GM23338 (cell line): ENCODE measurements around the gene FAM83C. TPM values are rescaled to one million over a fixed set of nuclear protein-coding genes. Genes with fewer than 3 reads are reported as not detected.

Source experiments
- ATAC-seq: fragments of 200-7000 bp; cut with Tn5 transposase; 3 replicates; pipeline ENCODE4 v1.9.1; 2020
- DNase-seq: peaks from one replicate; pipeline ENCODE4 v3.0.0-alpha.2; 2015; ENCODE audit warnings: low spot score
- H2AFZ ChIP-seq: fragments of 200-600 bp; sonication (generic); 2 replicates; pipeline ENCODE4 v1.8.0; 2016; ENCODE audit warnings: antibody characterized with exemption, mild to moderate bottlenecking, moderate library complexity
- H3F3A ChIP-seq: fragments of 200-600 bp; sonication (generic); replicated peaks from 2 replicates; pipeline ENCODE4 v1.8.0; 2017; ENCODE audit warnings: antibody characterized with exemption, mixed run types, low read depth
- H3K27ac ChIP-seq: fragments of 200-600 bp; sonication (generic); 2 replicates; pipeline ENCODE4 v1.6.1; 2016; ENCODE audit warnings: low read depth
- H3K27me3 ChIP-seq: fragments of 200-600 bp; sonication (generic); 2 replicates; pipeline ENCODE4 v1.8.0; 2016; ENCODE audit warnings: mild to moderate bottlenecking, mixed run types, moderate library complexity; ENCODE audit not compliant: insufficient read depth
- H3K36me3 ChIP-seq: fragments of 200-600 bp; sonication (generic); 2 replicates; pipeline ENCODE4 v1.8.0; 2016; ENCODE audit warnings: mild to moderate bottlenecking; ENCODE audit not compliant: insufficient read depth
- H3K4me1 ChIP-seq: fragments of 200-600 bp; sonication (generic); 2 replicates; pipeline ENCODE4 v1.8.0; 2016; ENCODE audit warnings: mild to moderate bottlenecking, moderate library complexity; ENCODE audit not compliant: insufficient read depth
- H3K4me2 ChIP-seq: fragments of 200-600 bp; sonication (generic); 2 replicates; pipeline ENCODE4 v1.7.1; 2017; ENCODE audit warnings: mixed run types
- H3K4me3 ChIP-seq: fragments of 200-600 bp; sonication (generic); 2 replicates; pipeline ENCODE4 v1.6.1; 2016; ENCODE audit warnings: mixed run types
- H3K79me2 ChIP-seq: fragments of 200-600 bp; sonication (generic); replicated peaks from 2 replicates; pipeline ENCODE4 v1.8.0; 2017; ENCODE audit warnings: mild to moderate bottlenecking; ENCODE audit not compliant: insufficient read depth
- H3K9me2 ChIP-seq: fragments of 200-600 bp; sonication (generic); 2 replicates; pipeline ENCODE4 v1.8.0; 2017; ENCODE audit not compliant: insufficient read depth
- H4K20me1 ChIP-seq: fragments of 200-600 bp; sonication (generic); replicated peaks from 2 replicates; pipeline ENCODE4 v1.8.0; 2017; ENCODE audit warnings: mild to moderate bottlenecking; ENCODE audit not compliant: insufficient read depth
- H3K27ac Mint-ChIP-seq: 2 replicates; pipeline ENCODE4 v1.8.0; 2020; ENCODE audit warnings: inconsistent platforms, mild to moderate bottlenecking, moderate library complexity, mixed read lengths
- H3K27me3 Mint-ChIP-seq: 3 replicates; pipeline ENCODE4 v1.8.0; 2022; ENCODE audit warnings: low read depth, mild to moderate bottlenecking, moderate library complexity, mixed read lengths, inconsistent platforms; ENCODE audit not compliant: insufficient read depth, poor library complexity
- H3K36me3 Mint-ChIP-seq: 3 replicates; pipeline ENCODE4 v1.8.0; 2021; ENCODE audit warnings: low read depth, mild to moderate bottlenecking, inconsistent platforms, moderate library complexity, mixed read lengths
- H3K4me1 Mint-ChIP-seq: 3 replicates; pipeline ENCODE4 v1.8.0; 2020; ENCODE audit warnings: mild to moderate bottlenecking, inconsistent platforms, mixed read lengths
- H3K4me3 Mint-ChIP-seq: 3 replicates; pipeline ENCODE4 v1.8.0; 2021; ENCODE audit warnings: moderate library complexity, mild to moderate bottlenecking, inconsistent platforms, mixed read lengths
- H3K9me3 Mint-ChIP-seq: 3 replicates; pipeline ENCODE4 v1.8.0; 2020; ENCODE audit warnings: moderate library complexity, mild to moderate bottlenecking, inconsistent platforms, mixed read lengths
- CREB1 ChIP-seq: fragments of 250-450 bp; sonication (Bioruptor Pico); IDR thresholded peaks from 2 replicates; pipeline ENCODE4 v1.5.0; 2020; ENCODE audit warnings: low read depth, mild to moderate bottlenecking, moderate library complexity
- EZH2 ChIP-seq: fragments of 200-600 bp; sonication (generic); IDR thresholded peaks from one replicate; pipeline ENCODE4 v1.8.0; 2017; ENCODE audit warnings: antibody characterized with exemption, mild to moderate bottlenecking, low read depth; ENCODE audit not compliant: unreplicated experiment
- EZH2phosphoT487 ChIP-seq: fragments of 200-600 bp; sonication (generic); IDR thresholded peaks from one replicate; pipeline ENCODE4 v1.8.1; 2018; ENCODE audit warnings: antibody characterized with exemption; ENCODE audit not compliant: unreplicated experiment
- JUNB ChIP-seq: IDR thresholded peaks from one replicate; pipeline ENCODE4 v1.6.1; 2016; ENCODE audit warnings: antibody characterized with exemption; ENCODE audit not compliant: unreplicated experiment
- NANOG ChIP-seq: IDR thresholded peaks from 2 replicates; pipeline ENCODE4 v1.6.1; 2016; ENCODE audit warnings: antibody characterized with exemption, borderline replicate concordance
- POLR2AphosphoS5 ChIP-seq: IDR thresholded peaks from 2 replicates; pipeline ENCODE4 v1.6.1; 2016; ENCODE audit warnings: antibody characterized with exemption, low read depth
- STAT1 ChIP-seq: IDR thresholded peaks from one replicate; pipeline ENCODE4 v1.6.1; 2016; ENCODE audit warnings: antibody characterized with exemption; ENCODE audit not compliant: unreplicated experiment
- ZNF114 ChIP-seq: fragments of 250-450 bp; sonication (Bioruptor Pico); IDR thresholded peaks from 2 replicates; pipeline ENCODE4 v1.5.0; 2020; ENCODE audit warnings: mild to moderate bottlenecking, moderate library complexity
- ZNF331 ChIP-seq: fragments of 250-450 bp; sonication (Bioruptor Pico); IDR thresholded peaks from 2 replicates; pipeline ENCODE4 v1.5.0; 2020; ENCODE audit warnings: low read depth, mild to moderate bottlenecking, moderate library complexity
- polyA plus RNA-seq: library from polyadenylated mRNA; unstranded; fragments of >200 nt; fragmentation: Nextera tagmentation; extraction: Ambion mirVana; gene quantifications from 2 replicates; pipeline ENCODE4 v1.2.1, GENCODE V29; 2016
- total RNA-seq: library from RNA; depleted of rRNA; stranded (reverse); fragments of >200 nt; shearing (Covaris generic); gene quantifications from 2 replicates; pipeline ENCODE4 v1.2.3, GENCODE V29; 2014
- TF ChIP-seq, protein P1 (sequence below), 2 experiments: fragments of 200-600 bp in 1 of 2; sonication (generic) in 1 of 2; conservative IDR thresholded peaks; 2 replicates each; pipeline versions ENCODE4 v1.5.1 to v1.6.1; 2016 to 2017; ENCODE audit warnings: antibody characterized with exemption in 2 of 2, low read depth in 2 of 2, mild to moderate bottlenecking in 2 of 2, moderate library complexity in 1 of 2
- TF ChIP-seq, protein P2 (sequence below): IDR thresholded peaks from one replicate; pipeline ENCODE4 v1.6.1; 2018; ENCODE audit warnings: antibody characterized with exemption; ENCODE audit not compliant: unreplicated experiment
- TF ChIP-seq, protein P3 (sequence below): IDR thresholded peaks from 2 replicates; pipeline ENCODE4 v1.6.1; 2016; ENCODE audit warnings: antibody characterized with exemption
- TF ChIP-seq, protein P4 (sequence below): fragments of 250-450 bp; sonication (Bioruptor Pico); IDR thresholded peaks from 2 replicates; pipeline ENCODE4 v1.5.0; 2020; ENCODE audit warnings: mild to moderate bottlenecking, moderate library complexity

FAM83C gene
- total and polyA plus RNA-seq, 2 experiments from 2014 or later = 0.10 TPM; not detected in 1

DNA sequence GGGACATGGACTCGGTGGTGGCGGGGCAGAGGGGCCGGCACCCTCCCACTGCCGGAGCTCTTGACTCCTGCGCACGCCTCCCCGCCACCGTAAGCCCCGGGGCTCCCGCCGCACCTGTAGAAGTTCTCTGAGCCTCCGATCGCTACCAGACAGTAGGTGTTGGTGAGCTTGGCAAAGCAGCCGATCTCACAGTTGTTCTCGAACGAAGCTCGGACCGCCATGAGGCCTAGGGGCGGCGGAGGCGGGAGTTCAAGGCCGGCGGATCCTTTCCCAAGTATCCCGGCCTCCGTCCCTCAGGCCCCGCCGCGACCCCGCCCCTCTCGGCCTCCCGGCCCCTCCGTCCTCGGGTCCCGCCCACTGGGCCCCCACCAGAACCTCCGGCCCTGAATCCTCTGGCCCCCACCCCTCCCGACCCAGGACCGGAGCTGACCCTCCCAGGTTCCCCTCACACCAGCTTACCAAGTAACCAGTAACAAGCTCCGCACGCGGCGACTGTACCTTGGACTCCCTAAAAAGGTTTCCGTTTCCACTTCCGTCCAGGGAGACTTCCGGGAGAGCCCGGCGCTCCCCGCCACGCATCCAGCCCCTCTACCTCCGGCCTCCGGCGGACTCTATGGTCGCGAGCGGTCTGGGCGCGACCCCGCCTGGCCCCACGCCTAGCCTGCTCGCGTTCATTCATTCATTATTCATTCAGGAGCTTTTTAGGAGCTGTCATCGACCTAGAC lies 7.8 kb downstream of the FAM83C start, which contains the start of gene EIF6:
EIF6 (minus strand) TSS at position 506 of the 725 bp plus-strand sequence; CDS start at position 221, 285 bp downstream.
- peaks cover 6% of the 10 kb centered on the region; the same call in 1 of the 2 replicates for H3K4me1 ChIP-seq
- no peaks in the 10 kb centered on the region for H3K9me2 ChIP-seq
- H3K27ac Mint-ChIP-seq = peak within 1 kb of the TSS; percentile 57
- TF ChIP-seq, protein P1, sequence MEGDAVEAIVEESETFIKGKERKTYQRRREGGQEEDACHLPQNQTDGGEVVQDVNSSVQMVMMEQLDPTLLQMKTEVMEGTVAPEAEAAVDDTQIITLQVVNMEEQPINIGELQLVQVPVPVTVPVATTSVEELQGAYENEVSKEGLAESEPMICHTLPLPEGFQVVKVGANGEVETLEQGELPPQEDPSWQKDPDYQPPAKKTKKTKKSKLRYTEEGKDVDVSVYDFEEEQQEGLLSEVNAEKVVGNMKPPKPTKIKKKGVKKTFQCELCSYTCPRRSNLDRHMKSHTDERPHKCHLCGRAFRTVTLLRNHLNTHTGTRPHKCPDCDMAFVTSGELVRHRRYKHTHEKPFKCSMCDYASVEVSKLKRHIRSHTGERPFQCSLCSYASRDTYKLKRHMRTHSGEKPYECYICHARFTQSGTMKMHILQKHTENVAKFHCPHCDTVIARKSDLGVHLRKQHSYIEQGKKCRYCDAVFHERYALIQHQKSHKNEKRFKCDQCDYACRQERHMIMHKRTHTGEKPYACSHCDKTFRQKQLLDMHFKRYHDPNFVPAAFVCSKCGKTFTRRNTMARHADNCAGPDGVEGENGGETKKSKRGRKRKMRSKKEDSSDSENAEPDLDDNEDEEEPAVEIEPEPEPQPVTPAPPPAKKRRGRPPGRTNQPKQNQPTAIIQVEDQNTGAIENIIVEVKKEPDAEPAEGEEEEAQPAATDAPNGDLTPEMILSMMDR (conservative IDR thresholded peaks at IDR 0.05; ENCODE audit: low read depth in 2 of 2) = no peak
- TF ChIP-seq EZH2 (no peak), JUNB (no peak), STAT1 (no peak), ZNF331 (CRISPR knock-in tag) (no peak), POLR2AphosphoS5 (peak; percentile 79), CREB1 (CRISPR knock-in tag) (0 out of 2 replicates have a peak, but pooled peaks have one; percentile 21), EZH2phosphoT487 (no peak), NANOG (no peak), ZNF114 (no peak)
- TF ChIP-seq, protein P2, sequence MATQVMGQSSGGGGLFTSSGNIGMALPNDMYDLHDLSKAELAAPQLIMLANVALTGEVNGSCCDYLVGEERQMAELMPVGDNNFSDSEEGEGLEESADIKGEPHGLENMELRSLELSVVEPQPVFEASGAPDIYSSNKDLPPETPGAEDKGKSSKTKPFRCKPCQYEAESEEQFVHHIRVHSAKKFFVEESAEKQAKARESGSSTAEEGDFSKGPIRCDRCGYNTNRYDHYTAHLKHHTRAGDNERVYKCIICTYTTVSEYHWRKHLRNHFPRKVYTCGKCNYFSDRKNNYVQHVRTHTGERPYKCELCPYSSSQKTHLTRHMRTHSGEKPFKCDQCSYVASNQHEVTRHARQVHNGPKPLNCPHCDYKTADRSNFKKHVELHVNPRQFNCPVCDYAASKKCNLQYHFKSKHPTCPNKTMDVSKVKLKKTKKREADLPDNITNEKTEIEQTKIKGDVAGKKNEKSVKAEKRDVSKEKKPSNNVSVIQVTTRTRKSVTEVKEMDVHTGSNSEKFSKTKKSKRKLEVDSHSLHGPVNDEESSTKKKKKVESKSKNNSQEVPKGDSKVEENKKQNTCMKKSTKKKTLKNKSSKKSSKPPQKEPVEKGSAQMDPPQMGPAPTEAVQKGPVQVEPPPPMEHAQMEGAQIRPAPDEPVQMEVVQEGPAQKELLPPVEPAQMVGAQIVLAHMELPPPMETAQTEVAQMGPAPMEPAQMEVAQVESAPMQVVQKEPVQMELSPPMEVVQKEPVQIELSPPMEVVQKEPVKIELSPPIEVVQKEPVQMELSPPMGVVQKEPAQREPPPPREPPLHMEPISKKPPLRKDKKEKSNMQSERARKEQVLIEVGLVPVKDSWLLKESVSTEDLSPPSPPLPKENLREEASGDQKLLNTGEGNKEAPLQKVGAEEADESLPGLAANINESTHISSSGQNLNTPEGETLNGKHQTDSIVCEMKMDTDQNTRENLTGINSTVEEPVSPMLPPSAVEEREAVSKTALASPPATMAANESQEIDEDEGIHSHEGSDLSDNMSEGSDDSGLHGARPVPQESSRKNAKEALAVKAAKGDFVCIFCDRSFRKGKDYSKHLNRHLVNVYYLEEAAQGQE = no peak
- TF ChIP-seq, protein P3, sequence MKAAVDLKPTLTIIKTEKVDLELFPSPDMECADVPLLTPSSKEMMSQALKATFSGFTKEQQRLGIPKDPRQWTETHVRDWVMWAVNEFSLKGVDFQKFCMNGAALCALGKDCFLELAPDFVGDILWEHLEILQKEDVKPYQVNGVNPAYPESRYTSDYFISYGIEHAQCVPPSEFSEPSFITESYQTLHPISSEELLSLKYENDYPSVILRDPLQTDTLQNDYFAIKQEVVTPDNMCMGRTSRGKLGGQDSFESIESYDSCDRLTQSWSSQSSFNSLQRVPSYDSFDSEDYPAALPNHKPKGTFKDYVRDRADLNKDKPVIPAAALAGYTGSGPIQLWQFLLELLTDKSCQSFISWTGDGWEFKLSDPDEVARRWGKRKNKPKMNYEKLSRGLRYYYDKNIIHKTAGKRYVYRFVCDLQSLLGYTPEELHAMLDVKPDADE = peak; percentile 60; the same call in 1 of the 2 replicates
- TF ChIP-seq, protein P4, sequence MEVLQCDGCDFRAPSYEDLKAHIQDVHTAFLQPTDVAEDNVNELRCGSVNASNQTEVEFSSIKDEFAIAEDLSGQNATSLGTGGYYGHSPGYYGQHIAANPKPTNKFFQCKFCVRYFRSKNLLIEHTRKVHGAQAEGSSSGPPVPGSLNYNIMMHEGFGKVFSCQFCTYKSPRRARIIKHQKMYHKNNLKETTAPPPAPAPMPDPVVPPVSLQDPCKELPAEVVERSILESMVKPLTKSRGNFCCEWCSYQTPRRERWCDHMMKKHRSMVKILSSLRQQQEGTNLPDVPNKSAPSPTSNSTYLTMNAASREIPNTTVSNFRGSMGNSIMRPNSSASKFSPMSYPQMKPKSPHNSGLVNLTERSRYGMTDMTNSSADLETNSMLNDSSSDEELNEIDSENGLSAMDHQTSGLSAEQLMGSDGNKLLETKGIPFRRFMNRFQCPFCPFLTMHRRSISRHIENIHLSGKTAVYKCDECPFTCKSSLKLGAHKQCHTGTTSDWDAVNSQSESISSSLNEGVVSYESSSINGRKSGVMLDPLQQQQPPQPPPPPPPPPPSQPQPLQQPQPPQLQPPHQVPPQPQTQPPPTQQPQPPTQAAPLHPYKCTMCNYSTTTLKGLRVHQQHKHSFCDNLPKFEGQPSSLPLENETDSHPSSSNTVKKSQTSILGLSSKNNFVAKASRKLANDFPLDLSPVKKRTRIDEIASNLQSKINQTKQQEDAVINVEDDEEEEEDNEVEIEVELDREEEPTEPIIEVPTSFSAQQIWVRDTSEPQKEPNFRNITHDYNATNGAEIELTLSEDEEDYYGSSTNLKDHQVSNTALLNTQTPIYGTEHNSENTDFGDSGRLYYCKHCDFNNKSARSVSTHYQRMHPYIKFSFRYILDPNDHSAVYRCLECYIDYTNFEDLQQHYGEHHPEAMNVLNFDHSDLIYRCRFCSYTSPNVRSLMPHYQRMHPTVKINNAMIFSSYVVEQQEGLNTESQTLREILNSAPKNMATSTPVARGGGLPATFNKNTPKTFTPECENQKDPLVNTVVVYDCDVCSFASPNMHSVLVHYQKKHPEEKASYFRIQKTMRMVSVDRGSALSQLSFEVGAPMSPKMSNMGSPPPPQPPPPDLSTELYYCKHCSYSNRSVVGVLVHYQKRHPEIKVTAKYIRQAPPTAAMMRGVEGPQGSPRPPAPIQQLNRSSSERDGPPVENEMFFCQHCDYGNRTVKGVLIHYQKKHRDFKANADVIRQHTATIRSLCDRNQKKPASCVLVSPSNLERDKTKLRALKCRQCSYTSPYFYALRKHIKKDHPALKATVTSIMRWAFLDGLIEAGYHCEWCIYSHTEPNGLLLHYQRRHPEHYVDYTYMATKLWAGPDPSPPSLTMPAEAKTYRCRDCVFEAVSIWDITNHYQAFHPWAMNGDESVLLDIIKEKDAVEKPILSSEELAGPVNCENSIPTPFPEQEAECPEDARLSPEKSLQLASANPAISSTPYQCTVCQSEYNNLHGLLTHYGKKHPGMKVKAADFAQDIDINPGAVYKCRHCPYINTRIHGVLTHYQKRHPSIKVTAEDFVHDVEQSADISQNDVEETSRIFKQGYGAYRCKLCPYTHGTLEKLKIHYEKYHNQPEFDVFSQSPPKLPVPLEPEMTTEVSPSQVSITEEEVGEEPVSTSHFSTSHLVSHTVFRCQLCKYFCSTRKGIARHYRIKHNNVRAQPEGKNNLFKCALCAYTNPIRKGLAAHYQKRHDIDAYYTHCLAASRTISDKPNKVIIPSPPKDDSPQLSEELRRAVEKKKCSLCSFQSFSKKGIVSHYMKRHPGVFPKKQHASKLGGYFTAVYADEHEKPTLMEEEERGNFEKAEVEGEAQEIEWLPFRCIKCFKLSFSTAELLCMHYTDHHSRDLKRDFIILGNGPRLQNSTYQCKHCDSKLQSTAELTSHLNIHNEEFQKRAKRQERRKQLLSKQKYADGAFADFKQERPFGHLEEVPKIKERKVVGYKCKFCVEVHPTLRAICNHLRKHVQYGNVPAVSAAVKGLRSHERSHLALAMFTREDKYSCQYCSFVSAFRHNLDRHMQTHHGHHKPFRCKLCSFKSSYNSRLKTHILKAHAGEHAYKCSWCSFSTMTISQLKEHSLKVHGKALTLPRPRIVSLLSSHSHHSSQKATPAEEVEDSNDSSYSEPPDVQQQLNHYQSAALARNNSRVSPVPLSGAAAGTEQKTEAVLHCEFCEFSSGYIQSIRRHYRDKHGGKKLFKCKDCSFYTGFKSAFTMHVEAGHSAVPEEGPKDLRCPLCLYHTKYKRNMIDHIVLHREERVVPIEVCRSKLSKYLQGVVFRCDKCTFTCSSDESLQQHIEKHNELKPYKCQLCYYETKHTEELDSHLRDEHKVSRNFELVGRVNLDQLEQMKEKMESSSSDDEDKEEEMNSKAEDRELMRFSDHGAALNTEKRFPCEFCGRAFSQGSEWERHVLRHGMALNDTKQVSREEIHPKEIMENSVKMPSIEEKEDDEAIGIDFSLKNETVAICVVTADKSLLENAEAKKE (CRISPR knock-in tag) = no peak
- H3K4me3 ChIP-seq = peak within 1 kb of the TSS; percentile 78
- DNase-seq (peak; percentile 95), ATAC-seq (peak; percentile 91)
- peaks cover 29% of the 10 kb centered on the region for H3F3A ChIP-seq
- peaks cover 45% of the 10 kb centered on the region for H3K36me3 Mint-ChIP-seq
- peaks cover 15% of the 10 kb centered on the region for H3K4me1 Mint-ChIP-seq
- H2AFZ ChIP-seq = peak within 1 kb of the TSS; percentile 99
- peak within 1 kb of the TSS; percentile 91 for H3K4me3 Mint-ChIP-seq
- peak within 1 kb of the TSS; percentile 87 for H3K4me2 ChIP-seq
- H3K79me2 ChIP-seq = peaks cover 34% of the 10 kb centered on the region
- H3K9me3 Mint-ChIP-seq = no peaks in the 10 kb centered on the region; the same call in 2 of the 3 replicates
- peaks cover 17% of the 10 kb centered on the region for H3K27me3 Mint-ChIP-seq
- H3K27ac ChIP-seq = peak within 1 kb of the TSS; percentile 90
- H3K36me3 ChIP-seq = peaks cover 14% of the 10 kb centered on the region
- no peaks in the 10 kb centered on the region for H3K27me3 ChIP-seq
- peaks cover 24% of the 10 kb centered on the region; the same call in 1 of the 2 replicates for H4K20me1 ChIP-seq
